RCC 7860 (cell line): Measurements from ENCODE around the gene PDZD7.

Experiments
- DNase-seq: peaks from one replicate; pipeline ENCODE4 v3.0.0-alpha.2; 2015; ENCODE audit warnings: low spot score
- FAIRE-seq: peaks from 2 replicates; lab custom pipeline; 2012; peaks lifted over from hg19 to GRCh38; lab: Jason Lieb, UNC

Gene PDZD7

DNA sequence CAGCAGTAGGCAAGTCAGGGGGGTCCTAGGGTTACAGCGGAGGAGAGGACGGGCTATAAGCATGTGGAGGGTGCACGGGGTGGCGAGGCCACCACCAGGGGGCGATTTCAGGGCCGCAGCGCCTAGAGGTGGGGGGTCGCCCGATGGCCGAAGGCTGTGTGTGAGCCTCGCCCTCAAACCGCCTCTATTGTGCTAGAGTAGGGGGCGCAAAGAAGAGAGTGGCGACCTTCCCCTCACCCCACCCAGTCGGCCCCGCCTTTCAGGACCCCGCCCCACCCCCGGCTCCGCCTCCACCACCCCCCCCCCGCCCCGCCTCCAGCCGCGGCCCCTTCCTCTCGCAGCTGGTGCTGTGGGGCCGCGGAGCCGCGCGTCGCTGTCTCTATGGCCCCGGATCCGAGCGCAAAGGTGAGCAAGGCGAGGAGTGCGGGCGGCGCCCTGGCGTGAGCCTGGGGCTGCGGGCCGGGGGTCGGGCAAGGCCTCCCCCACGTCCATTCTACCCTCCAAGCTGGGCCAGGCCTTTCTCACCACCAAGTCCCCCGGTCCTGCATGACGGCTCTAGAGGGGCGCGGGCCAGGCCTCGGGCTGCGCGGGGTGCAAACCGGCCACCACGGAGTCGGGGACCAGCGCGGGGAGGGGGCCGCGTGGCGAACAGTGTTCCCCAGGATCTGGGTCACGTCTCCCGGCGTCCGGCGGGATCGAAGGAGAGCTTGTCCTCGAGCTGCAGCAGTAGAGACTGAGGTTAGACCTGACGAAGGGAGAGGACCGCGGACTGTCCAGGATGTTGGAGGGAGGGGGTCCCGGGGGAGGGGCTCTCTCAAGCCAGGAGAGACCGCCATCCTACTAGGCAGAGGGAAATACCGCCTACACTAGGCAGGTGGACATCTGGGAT, 61.5 kb downstream of the PDZD7 start, which contains the start of gene SEMA4G:
Gene SEMA4G, plus strand, starts transcription at position 318 of the 889 bp plus-strand sequence. CDS start 3,409 bp downstream, outside the sequence.
- DNase-seq (no peak), FAIRE-seq (no peak)

DNA sequence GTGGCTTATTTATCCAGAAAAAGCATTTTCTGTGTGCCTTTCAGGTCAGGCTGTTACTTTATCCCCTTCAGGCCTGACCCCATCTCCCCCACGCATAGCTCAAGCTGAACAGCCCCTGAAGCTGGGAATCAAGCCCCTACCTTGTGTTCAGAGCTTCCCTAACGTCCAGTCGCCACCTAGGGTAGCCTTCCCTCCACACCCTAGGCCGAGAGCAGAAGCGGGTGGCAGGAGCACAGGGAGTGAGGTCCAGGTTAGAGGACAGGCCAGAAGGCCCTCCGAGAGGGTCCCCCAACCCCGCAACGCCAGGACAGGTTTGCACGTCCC, 62.1 kb downstream of the PDZD7 start:
- no peak for DNase-seq
- FAIRE-seq, result no peak

DNA sequence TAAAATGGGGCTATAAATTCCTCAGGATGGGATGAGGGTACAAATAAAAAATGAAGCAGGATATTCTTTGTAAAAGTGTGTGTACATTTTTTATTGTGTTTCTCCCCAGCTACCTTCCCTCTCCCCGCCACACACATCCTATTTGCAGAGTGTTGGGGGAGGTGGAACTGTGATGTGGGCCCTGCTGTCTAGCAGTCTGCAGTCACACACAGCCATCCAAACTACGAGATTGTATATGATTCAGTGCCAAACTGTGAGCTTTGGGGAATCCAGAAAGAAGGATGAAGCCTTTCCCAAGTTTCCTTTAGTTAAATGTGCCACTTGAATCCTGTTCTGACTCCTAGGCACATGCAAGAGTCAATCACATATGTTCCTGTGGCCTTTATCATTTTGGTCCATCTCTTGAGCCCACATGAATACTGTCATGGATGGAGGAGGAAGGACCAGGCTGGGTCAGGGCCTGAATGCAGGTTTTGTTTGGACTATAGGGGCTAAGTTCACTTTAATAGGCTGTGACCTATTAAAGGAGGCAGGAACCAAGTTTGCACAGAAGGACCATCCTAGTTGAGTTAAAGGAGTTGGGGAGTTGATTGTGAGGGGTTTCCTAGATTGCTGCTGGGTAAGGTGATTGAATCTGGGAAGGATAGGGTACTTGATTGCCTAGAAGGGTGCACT, 62.7 kb downstream of the PDZD7 start:
- DNase-seq (no peak), FAIRE-seq (no peak)

DNA sequence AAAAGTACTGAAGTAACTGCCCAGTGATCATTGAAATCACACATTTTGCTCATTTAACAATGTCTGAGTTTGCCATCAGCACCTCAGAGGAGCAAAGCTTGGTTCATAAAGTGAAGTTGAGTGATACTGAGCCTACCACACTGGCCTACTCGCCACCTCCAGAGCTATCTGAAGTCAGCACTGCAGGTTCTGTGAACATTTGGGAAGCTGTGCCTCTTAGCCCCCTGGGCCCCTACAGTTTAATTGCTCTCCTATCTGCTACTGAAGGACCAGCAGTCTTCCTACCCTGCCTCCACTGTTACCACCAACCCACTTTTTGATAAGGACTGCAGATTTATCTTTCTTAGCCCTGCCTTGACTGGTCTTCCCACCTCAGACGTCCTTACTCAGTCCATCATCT, 63.6 kb downstream of the PDZD7 start:
- no peak for DNase-seq
- FAIRE-seq, result no peak

DNA sequence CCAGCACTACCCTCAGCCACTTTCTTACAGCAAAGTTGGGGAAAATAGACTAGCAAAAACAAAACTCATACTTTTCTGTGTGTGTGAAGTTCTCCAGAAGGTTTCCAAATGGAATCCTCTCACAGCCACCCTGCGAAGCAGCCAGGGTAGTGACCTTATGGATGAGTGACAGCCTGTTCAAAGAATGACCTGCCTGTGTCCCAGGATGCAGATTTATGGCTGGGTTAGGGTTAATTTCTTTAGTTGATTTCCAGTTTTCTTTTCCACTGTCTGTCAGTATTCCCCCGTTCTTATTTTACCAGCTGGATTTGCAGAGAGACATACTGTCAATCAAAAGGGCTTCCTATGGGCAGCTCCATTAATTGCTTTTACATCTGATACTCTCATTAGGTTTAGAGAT, 64.0 kb downstream of the PDZD7 start:
- DNase-seq (no peak), FAIRE-seq (no peak)

DNA sequence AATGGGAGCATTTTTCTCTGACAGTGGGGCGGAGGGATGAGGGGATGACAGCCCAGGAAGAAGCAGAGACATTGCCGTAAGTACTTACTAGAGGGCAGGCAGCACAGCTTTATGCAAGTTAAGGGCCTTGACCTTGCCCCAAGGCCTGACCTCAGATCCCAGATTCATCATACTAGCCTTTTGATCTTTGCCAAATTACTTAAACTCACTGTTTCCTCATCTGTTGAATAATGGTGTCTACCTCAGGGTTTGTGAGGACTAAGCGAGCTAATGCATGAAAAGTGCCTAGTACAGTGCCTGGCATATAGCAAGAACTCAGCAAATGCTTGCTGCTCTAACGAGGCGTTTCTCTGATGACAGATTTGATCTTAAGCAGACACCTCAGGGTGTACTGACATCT, 65.1 kb downstream of the PDZD7 start:
- FAIRE-seq (no peak), DNase-seq (no peak)

DNA sequence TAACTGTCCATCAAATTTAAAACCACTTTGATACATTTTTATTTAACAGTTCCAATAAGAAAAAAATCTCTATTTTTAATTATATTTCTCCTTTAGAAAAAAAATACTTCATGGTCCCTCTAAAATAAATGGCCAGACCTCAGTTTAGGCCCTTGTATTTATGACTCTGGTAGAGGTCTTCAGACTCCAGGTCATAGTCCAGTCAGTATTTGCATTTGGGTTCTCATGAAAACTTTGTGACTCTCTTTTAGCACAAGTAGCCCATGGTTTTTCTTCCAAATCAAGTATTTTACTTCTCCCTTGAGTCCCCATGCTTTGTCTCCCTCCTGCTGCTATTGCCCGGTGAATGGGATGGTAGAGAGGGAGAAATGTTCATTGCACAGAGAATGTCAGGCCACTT, 67.1 kb downstream of the PDZD7 start:
- no peak for FAIRE-seq
- no peak for DNase-seq

DNA sequence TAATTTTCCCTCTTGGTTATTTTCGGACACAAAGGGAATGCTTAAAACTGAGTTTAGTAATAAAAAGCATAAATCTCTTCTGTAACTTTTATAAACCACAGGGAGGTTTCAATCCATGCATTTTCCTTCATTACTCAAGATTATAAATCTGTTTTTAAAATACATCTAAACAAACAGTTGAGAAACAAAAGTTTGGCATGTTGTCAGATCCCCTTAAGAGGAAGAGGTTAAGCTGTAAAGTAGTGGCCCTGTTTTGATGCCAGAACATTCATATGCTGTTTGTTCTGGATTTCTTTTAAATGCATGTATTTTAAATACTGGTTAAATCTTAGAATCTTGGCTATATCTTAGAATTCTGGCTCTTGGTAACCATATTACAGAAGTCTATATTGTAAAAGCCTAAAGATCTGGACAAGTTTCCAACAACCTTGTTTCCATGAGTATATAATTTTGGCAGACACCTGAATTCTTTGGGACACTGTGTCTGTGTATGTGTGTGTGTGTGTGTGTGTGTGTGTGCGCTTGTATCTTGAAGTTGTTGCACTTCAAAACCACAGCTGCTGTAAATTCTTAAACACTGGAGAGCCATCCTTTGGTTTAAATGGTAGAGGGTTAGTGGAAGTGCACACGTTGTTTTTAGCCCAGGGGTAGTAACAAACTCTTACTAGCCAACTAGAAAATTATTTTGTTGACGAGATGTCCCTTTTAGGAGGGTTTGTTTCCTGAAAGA, 68.4 kb downstream of the PDZD7 start:
- FAIRE-seq, result no peak
- DNase-seq, result no peak

DNA sequence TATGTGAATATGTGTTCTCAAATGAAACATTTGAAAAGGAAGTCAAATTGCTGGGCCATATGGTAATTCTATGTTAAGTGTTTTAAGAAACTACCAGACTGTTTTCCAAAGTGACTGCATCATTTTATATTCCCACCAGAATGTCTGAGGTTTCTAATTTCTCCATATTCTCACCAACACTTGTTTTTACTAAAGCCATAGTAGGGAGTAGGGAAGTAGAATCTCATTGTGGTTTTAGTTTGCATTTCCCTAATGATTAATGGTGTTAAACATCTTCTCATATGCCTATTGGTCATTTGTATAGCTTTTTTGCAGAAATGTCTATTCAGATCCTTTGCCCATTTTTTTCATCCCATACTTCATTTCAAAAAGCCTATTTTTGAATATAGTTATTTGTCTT, 70.7 kb downstream of the PDZD7 start:
- no peak for DNase-seq
- FAIRE-seq, result no peak
